ENCODE results near the gene MYBPC3. TPM values are rescaled to one million over a fixed set of nuclear protein-coding genes. Genes with fewer than 3 reads are reported as not detected.

MYBPC3 gene
- total RNA-seq, 4 donors from 2014 or later: 0.12 to 0.13 TPM; not detected in 2

DNA sequence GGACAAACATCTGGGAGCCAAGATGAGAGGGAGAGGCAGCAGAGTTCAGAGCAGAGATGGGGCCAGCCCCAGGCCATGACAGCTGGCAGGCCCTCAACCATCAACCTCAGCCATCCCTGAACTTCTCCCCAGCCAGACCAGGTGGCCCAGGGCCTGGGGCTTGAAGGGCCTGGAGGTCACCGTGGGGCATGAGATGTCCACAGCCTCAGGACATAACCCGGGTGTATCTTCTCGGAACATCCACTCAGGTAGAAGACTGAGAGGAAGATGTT is 43.5 kb upstream of the MYBPC3 start:
- ATAC-seq: no peak
- Histone ChIP-seq H3K9me3 (no peaks in the 10 kb centered on the region), H3K4me3 (no peak overlapping the region), H3K36me3 (no peaks in the 10 kb centered on the region), H3K4me1 (peaks cover 0 to 28% (median 0%) of the 10 kb centered on the region in 3 donors), H3K27ac (peak overlapping the region in 3 of 4 donors; percentile 77 to 85 (median 84)), H3K27me3 (no peaks in the 10 kb centered on the region)
- WGBS, 2 donors (ENCODE audit: low coverage in 1 of 2): 90 to 100% methylated on average over 1 to 2 of the region's 3 CpGs
- TF ChIP-seq, protein P1, sequence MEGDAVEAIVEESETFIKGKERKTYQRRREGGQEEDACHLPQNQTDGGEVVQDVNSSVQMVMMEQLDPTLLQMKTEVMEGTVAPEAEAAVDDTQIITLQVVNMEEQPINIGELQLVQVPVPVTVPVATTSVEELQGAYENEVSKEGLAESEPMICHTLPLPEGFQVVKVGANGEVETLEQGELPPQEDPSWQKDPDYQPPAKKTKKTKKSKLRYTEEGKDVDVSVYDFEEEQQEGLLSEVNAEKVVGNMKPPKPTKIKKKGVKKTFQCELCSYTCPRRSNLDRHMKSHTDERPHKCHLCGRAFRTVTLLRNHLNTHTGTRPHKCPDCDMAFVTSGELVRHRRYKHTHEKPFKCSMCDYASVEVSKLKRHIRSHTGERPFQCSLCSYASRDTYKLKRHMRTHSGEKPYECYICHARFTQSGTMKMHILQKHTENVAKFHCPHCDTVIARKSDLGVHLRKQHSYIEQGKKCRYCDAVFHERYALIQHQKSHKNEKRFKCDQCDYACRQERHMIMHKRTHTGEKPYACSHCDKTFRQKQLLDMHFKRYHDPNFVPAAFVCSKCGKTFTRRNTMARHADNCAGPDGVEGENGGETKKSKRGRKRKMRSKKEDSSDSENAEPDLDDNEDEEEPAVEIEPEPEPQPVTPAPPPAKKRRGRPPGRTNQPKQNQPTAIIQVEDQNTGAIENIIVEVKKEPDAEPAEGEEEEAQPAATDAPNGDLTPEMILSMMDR (IDR thresholded peaks at IDR 0.05): no peak
- TF ChIP-seq POLR2A (IDR thresholded peaks at IDR 0.05) (no peak), EP300 (IDR thresholded peaks at IDR 0.05) (no peak), POLR2AphosphoS5 (IDR thresholded peaks at IDR 0.05) (no peak)

DNA sequence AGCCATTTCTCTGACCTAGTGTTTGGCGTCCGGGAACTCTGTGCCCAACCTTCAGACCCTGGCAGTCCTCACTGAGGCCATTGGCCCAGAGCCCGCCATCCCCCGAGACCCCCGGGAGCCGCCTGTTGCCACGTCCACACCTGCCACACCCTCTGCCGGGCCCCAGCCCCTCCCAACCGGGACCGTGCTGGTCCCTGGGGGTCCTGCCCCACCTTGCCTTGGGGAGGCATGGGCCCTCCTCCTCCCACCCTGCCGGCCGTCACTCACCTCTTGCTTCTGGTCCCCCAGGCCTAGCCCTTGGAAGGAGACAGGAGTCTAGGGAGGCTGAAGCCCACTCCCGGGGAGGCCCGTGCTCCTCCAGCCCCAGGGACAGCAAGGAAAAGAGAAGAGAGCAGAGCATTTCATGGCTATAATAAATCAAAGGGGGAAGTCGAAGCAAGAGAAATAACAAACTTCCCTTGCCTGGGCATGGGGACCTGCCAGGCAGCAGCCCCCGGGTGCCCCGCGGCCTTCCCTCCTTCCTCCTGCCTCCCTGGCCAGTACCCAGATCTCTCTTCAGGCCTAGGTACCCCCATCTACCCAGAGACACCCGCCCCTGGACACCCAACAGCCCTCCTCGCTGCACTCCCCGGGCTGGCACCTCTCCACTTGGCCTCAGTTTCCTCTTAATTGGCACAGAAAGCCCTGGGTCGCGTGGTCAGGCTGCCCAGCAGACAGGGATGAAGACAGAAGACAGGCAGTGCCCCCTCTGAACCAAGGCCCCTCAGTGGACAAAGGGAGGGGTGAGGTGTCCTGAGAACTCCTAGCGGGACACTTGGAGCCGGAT is 42.9 kb upstream of the MYBPC3 start:
- no peaks in the 10 kb centered on the region for H3K36me3 ChIP-seq
- peak overlapping the region in 1 of 2 donors; percentile 21 for H3K4me3 ChIP-seq
- no peaks in the 10 kb centered on the region for H3K9me3 ChIP-seq
- peak overlapping the region; percentile 11 to 85 (median 80) for H3K27ac ChIP-seq
- TF ChIP-seq, protein P1 (IDR thresholded peaks at IDR 0.05): no peak
- TF ChIP-seq EP300 (IDR thresholded peaks at IDR 0.05) (no peak), POLR2A (IDR thresholded peaks at IDR 0.05) (no peak), POLR2AphosphoS5 (IDR thresholded peaks at IDR 0.05) (no peak)
- ATAC-seq: no peak
- 55% methylated on average over 2 of the region's 25 CpGs; no CpG with 5 or more reads in 1 of the 2 donors for whole genome bisulfite sequencing, 2 donors (ENCODE audit: low coverage in 1 of 2)
- no peaks in the 10 kb centered on the region for H3K27me3 ChIP-seq
- H3K4me1 ChIP-seq: peaks cover 0 to 23% (median 0%) of the 10 kb centered on the region in 3 donors

DNA sequence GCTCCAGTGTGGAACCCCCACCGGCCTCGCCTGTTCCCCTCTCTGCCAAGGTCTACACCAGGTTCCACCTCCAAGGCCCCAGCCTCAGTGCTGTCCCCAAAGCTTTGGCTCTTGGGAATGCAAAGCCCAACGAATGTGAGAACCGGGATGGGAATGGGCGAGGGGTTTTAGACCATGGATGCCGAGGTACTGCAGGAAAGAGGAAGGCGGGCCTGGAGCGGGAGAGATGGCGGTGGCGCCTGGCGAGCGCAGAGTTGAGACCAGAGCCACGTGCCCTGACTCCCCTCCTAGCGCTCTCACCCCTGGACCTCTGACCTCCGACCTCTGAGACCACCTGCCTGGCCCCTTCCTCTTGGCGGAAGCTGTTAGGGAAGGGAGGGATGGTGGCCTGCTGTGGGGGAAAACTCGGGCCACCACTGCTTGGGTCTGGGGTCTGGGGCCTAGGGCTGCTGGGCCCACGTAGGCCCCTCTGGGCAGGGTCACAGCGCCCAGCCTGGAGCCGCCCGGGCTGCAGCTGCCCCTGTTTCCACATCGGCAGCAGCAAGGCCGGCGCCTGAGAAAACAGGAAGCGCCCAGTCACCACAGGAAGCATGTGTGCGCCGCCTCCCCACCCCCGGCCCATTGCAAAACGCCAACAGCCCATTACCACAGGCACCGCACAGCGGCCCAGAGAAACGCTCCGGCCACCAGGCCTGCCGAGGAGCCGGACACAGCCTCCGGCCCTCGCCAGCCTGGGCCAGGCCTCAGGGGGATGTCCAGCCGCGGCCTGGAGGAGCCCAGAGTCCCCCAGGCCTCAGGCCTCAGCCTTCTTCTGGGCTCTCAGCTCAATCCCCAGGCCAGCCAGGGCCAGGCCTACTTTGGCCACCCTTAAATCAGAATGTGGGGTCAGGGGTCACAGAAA is 42.1 kb upstream of the MYBPC3 start:
- Histone ChIP-seq H3K27ac (peak overlapping the region; percentile 11 to 85 (median 80)), H3K36me3 (no peaks in the 10 kb centered on the region), H3K4me3 (peak overlapping the region in 1 of 2 donors; percentile 21), H3K27me3 (no peaks in the 10 kb centered on the region), H3K4me1 (peaks cover 0 to 14% (median 0%) of the 10 kb centered on the region in 3 donors), H3K9me3 (no peaks in the 10 kb centered on the region)
- peak; percentile 62 for ATAC-seq
- WGBS, 2 donors (ENCODE audit: low coverage in 1 of 2): 70 to 89% methylated on average over 7 to 12 of the region's 39 CpGs
- TF ChIP-seq POLR2A (IDR thresholded peaks at IDR 0.05) (peak in 1 of 2 donors; percentile 42), EP300 (IDR thresholded peaks at IDR 0.05) (no peak)
- TF ChIP-seq, protein P1 (IDR thresholded peaks at IDR 0.05): no peak

DNA sequence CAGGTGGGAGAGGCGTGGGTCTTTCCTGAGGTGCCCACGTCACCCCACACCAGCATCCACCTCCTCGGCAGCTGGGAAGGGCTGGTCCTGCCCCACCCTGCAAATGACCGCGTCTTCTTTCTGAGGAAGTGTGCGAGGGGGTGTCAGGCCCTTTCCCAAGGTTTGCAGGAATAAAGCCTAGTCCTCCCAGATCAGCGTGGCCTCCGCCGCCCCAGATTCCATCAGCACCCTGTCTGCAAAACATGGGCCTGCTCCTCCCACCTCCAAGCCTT is 41.5 kb upstream of the MYBPC3 start:
- 83 to 97% methylated on average over 3 to 7 of the region's 9 CpGs for WGBS, 2 donors (ENCODE audit: low coverage in 1 of 2)
- ATAC-seq: peak; percentile 15
- Histone ChIP-seq H3K27me3 (no peaks in the 10 kb centered on the region), H3K36me3 (no peaks in the 10 kb centered on the region), H3K9me3 (no peaks in the 10 kb centered on the region), H3K4me3 (no peak overlapping the region), H3K27ac (peak overlapping the region in 3 of 4 donors; percentile 77 to 85 (median 84)), H3K4me1 (peaks cover 0 to 10% (median 0%) of the 10 kb centered on the region in 3 donors)
- TF ChIP-seq POLR2A (IDR thresholded peaks at IDR 0.05): no peak
- no peak for TF ChIP-seq POLR2AphosphoS5 (IDR thresholded peaks at IDR 0.05)
- no peak for TF ChIP-seq EP300 (IDR thresholded peaks at IDR 0.05)
- TF ChIP-seq, protein P1 (IDR thresholded peaks at IDR 0.05): no peak
